ENCODE results near the gene BANF1.

GRCh38 chr11:65961267-65962140 is 40.8 kb upstream of the BANF1 start, which contains the start of gene SART1:
- TF ChIP-seq CTCF (IDR thresholded peaks at IDR 0.05; ENCODE audit: low read length) (no peak), EZH2 (IDR thresholded peaks at IDR 0.05; ENCODE audit: borderline replicate concordance, low read length) (no peak)

Data from OCI-LY1 (cell line).